NCI-H510A treated with DMSO at 0.1 percent for 48 hours (cell line): Measurements from ENCODE around the gene H2BK1.
A peak's percentile ranks its signal among the peaks of the same experiment; 100 is the strongest.

Experiments used
- DNase-seq: peaks from one replicate; lab custom pipeline; 2025; lab: John Stamatoyannopoulos, UW

Gene H2BK1

GRCh38 chr7:151232091-151232916 lies 22.0 kb upstream of the H2BK1 start, which contains the start of gene CHPF2:
Gene CHPF2 (plus strand): TSS chr7:151232483. CDS start chr7:151234012, 1,529 bp downstream.
- peak; percentile 77 for DNase-seq

GRCh38 chr7:151231080-151231479 lies 20.8 kb upstream of the H2BK1 start:
- no peak for DNase-seq

DNA sequence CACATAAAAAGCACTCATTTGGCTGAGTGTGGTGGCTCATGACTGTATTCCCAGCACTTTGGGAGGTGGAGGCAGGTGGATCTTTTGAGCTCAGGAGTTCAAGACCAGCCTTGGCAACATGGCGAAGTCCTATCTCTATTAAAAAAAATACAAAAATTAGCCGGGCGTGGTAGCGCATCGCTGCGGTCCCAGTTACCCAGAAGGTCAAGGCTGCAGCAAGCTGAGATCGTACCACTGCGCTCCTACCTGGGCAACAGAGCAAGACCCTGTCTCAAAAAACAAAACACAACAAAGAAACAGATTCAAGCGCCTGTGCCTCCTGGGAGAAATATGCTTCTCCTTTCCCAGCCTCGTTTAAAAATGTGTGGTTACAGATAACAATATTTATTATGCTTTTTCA lies 19.0 kb upstream of the H2BK1 start:
- DNase-seq = no peak

DNA sequence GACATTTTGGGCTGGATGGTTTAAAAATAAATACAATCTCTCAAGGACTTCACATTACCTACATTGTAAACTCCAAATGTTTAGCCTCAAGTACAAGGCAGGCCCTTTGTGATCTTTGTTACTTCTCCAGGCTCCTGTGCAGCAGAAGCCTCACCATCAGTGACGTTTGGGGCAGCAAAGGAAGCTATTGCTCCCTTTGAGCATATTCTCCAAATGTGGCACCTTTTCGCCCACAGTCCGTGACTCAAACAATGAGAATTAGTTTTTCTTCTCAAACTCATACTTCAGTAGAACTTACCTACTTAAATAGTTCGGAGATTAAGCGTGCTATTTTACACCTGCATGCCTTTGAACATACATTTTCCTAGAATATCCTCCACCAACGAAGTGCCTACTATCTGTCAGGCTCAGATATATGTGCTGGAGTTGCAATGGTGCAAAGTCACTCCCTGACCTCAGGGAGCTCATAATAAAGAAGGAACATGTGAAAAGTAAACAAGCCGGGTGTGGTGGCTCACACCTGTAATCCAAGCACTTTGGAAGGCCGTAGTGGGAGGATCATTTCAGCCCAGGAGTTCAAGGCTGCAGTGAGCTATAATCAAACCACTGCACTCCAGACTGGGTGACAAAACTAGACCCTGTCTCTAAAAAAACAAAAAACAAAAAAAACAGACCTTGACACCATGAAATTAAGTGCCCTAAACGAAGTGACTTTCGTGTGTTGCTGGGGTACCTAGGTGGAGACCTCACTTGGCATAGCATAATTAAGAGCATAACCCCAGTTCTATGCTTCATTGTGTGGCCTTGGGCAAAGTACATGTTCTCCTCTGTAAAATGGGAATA lies 18.0 kb upstream of the H2BK1 start:
- no peak for DNase-seq

DNA sequence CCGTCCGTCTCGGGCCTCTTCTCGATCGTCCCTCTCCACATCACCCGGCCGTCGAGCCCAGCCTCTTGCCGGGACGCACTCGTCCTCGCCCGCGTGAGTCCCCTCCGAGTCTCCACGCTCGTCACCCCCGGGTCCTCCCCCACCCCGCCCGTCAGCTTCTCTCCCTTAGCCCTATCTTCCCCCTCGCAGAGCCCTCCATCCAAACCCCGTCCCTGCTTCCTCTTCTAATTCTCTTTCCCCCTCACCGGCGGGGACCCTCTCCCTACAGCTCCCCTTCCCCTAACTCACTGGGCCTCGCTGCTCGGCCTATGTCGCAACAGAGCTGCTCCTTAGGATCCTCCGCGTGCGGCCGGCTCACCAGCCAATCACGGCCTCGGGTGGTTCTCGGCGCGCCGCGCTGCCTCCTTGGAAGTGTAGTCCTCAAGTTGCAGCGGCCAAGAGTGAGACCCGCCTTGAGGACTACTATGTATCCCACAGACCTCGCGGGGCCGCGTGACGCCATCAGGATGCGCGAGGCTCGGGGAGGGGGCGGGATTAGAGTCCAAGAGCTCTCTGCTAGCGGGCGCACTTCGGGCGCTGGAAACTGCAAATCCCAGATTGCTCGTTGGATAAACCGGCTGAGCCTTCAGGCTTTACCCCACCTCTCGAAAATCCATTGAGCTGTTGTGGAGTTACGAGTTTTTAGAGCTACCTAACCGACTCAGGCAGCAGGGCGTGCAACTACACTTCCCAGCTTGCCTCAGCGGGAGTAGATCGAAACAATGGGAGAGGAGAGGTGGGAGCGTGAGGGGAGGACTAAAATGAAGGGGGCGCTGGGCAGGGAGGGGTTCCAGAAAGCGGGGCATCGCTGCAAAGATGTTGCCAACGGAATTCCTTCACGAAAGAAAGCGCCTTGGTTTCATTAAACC lies 16.8 kb upstream of the H2BK1 start, which contains the start of gene ABCF2:
TSS of gene ABCF2 (minus strand) at position 331 of the 908 bp plus-strand sequence. CDS start 747 bp downstream, outside the sequence.
- DNase-seq = peak; percentile 84

GRCh38 chr7:151226560-151226874 lies 16.2 kb upstream of the H2BK1 start:
- DNase-seq = no peak

DNA sequence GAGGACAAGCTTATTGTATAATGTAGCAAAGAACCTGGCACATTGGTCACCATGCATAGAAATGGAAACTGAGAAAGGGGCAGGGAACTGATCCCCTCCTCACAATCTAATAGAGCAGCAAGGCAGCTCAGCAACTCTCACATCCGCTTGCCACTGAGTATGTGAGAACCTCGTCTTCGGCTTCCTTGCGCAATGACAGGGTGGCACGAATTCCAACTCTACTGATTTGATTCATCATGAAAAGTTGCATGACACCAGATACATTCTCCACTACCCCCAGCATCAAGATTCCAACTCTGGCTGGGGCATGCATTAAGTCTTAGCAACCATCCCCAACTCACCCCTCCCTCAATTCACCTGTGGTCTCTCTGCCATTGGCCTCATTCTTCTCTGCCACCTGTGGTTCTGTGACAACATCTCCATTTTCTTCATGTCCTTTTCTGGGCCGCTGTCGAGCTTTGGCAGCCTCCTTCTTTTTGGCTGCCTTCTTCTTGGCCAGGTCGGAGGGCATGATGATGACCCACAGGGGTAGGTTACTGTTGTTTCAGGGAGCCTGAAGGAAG lies 15.7 kb upstream of the H2BK1 start:
- DNase-seq = no peak

DNA sequence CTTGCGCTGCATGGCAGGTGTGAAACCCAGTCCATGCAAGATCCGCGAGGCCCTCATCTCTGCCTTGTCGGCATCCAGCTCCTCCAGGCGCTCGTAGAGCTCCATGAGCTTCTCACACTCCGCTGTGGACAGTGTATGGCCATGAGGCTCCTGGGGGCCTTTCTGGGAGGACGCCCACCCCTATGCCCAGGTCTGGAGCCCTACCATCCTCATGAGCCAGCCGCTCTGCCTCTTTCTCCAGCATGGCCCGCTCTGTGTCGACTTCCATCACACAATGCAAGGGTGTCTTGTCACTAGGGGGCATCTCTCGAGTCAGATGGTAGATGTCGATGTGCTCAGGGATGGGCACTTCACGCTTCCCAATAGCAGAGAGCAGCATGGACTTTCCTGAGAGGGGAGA lies 13.4 kb upstream of the H2BK1 start:
- no peak for DNase-seq

- no peak for DNase-seq
Measured at GRCh38 chr7:151218170-151218569, 7.9 kb upstream of the H2BK1 start.

- no peak for DNase-seq
Measured at GRCh38 chr7:151215396-151215795, 5.1 kb upstream of the H2BK1 start.

DNA sequence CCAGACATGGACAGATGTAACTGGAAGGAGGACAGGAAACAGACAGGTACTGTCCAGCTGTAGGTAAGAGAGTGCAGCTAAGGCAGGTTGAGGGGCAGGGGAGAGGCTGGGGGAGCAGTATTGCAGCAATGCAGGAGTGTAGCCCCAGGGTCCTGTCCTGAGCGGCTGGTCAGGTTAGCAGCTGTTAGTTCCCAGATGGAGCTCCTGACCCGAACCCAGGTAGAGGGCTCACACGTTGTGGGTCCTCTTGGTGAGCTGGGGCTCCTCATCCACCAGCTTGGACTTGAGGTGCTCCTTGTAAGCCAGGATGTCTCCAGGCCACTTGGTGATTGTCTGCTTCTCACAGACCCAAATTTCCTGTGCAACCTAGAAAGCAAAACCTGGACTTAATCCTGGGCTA lies 3.5 kb upstream of the H2BK1 start:
- no peak for DNase-seq

- DNase-seq = no peak
Measured at GRCh38 chr7:151212626-151213025, 2.3 kb upstream of the H2BK1 start.

DNA sequence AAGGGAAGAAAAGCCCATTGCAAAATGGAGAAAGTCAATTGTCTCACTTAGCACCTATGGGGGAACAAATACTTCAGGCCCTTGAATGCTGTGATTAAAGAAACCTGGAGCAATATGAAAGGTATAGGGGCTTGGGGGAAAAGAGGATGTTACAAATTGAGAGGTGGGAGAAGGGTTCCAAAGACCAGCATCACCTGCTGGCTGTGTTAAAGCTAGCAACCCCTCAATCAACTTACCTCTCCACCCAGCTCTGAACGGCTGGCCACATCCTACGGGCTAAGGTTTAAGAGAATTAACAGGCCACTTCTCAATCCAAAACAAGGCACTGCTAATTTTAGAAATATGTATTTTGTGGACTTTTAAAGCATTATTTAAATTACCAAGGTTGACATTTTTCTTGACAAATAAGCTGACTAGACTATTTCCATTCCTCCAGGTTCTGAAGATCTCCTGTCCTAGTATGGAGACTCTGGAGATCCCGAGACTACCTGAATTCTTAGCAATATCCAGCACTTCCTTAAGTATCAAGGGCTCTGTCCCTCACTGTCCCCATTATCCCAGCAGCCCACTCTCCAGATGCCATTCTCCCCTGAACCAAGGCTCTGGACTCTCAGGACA lies 976 bp upstream of the H2BK1 start:
- no peak for DNase-seq

DNA sequence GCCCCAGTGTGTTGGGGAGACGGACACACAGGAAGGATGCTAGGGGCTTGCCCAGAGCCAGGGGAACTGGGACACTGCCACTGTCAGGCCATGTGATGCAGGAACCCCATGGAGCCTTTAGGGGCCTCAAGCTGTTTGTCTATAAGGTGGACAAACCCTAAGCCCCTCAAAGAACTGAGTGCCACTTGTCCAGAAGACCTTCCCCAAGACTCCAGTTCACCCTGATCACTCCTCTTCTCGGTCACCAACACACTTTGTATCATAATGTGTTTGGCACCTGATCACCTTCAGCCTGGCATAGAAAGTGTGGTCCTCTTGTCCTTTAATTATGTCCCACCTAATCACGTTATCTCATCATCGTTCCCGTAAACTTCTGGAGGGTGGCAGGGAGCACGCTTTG lies 700 bp downstream of the H2BK1 start:
- DNase-seq = no peak

- DNase-seq = no peak
Measured at GRCh38 chr7:151208253-151208862, 1.9 kb downstream of the H2BK1 start.

GRCh38 chr7:151207804-151208203 lies 2.5 kb downstream of the H2BK1 start:
- DNase-seq = no peak

- DNase-seq = no peak
Measured at GRCh38 chr7:151207315-151207714, 3.0 kb downstream of the H2BK1 start.

GRCh38 chr7:151206914-151207313 lies 3.4 kb downstream of the H2BK1 start:
- no peak for DNase-seq

DNA sequence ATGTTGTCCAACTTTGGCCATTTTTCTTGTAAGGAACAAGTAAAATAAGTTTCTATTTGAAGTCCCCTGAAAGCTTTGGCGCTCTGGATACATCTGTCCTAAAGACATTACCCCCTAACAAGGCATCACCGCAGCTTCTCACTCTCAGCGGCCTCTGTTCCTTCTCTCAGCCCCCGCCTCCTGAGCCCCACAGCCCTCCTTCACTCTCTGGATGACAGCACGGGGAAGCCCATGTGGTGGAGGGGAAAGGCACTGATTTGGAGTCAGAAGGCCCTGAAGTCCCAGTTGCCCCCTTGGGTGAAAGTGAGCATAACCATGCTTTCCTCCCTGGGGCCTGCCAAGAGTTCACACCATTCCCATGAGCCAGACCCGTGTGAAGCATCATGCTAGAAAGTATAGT lies 4.6 kb downstream of the H2BK1 start:
- DNase-seq = no peak

DNA sequence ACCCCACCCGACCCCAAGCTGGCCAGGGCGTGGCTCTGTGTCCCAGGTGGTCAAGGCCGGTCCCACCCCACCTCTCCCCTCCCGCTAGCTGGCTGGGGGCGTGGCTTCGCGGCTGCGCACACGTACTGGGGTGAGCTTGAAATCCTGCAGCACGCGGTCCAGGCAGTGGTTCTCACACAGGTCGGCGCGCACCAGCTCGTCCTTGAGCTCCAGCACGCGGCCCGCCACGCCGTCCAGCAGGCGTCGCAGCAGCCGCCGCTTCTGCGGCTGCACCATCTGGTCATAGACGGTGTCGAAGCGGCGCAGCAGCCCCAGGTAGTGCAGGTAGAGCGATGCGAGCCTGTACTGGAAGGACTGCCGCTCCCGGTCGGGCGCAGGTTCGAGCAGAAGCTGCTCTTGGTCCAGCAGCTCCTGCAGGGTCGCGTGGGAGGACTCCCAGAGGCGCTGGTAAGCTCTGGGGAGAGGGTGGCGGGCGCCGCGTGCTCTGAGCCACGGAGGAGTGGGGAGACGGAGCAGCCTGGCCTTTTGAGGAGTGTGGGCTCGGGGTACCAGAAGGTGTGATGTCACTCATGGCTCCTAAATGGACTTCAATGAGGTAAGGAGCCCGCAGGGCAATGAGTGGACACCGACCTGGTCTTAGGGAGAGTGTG lies 5.8 kb downstream of the H2BK1 start:
- no peak for DNase-seq
